Smooth muscle cell (in vitro differentiated cells): ENCODE measurements around the gene DIAPH3. TPM values are rescaled to one million over a fixed set of nuclear protein-coding genes. Genes with fewer than 3 reads are reported as not detected.

Experiments
- DNase-seq: peaks from one replicate; lab custom pipeline; 2025; ENCODE audit not compliant: unreplicated experiment; lab: John Stamatoyannopoulos, UW
- H2AFZ ChIP-seq: fragments of 200-600 bp; sonication (generic); 2 replicates; pipeline ENCODE4 v1.6.0; 2016; ENCODE audit warnings: antibody characterized with exemption, low read depth, mild to moderate bottlenecking
- H3F3A ChIP-seq: fragments of 200-600 bp; sonication (generic); 2 replicates; pipeline ENCODE4 v1.6.0; 2017; ENCODE audit warnings: antibody characterized with exemption, low read depth
- H3K27ac ChIP-seq: fragments of 200-600 bp; sonication (generic); 2 replicates; pipeline ENCODE4 v1.5.1; 2016; ENCODE audit warnings: low read depth, mild to moderate bottlenecking
- H3K27me3 ChIP-seq: fragments of 200-600 bp; sonication (generic); 2 replicates; pipeline ENCODE4 v1.6.1; 2016; ENCODE audit warnings: low read depth, mild to moderate bottlenecking
- H3K36me3 ChIP-seq: fragments of 200-600 bp; sonication (generic); 2 replicates; pipeline ENCODE4 v1.5.1; 2016; ENCODE audit warnings: low read depth
- H3K4me1 ChIP-seq: fragments of 200-600 bp; sonication (generic); 2 replicates; pipeline ENCODE4 v1.5.1; 2016; ENCODE audit warnings: low read depth
- H3K4me2 ChIP-seq: fragments of 200-600 bp; sonication (generic); 2 replicates; pipeline ENCODE4 v1.6.0; 2016; ENCODE audit warnings: mild to moderate bottlenecking
- H3K4me3 ChIP-seq: fragments of 200-600 bp; sonication (generic); 2 replicates; pipeline ENCODE4 v1.5.1; 2016; ENCODE audit warnings: mild to moderate bottlenecking
- H3K79me2 ChIP-seq: fragments of 200-600 bp; sonication (generic); 2 replicates; pipeline ENCODE4 v1.6.0; 2016; ENCODE audit warnings: low read depth, mild to moderate bottlenecking
- H3K9ac ChIP-seq: fragments of 200-600 bp; sonication (generic); 2 replicates; pipeline ENCODE4 v1.6.0; 2016; ENCODE audit warnings: low read depth
- H3K9me3 ChIP-seq: fragments of 200-600 bp; sonication (generic); replicated peaks from 2 replicates; pipeline ENCODE4 v1.5.1; 2016; ENCODE audit warnings: low read depth
- H4K20me1 ChIP-seq: fragments of 200-600 bp; sonication (generic); 2 replicates; pipeline ENCODE4 v1.6.0; 2016; ENCODE audit warnings: low read depth
- WGBS: methylation state at CpG from one replicate; pipeline ENCODE4 v1.1.7; 2016; ENCODE audit warnings: low lambda C conversion rate; 5-methylcytosine and 5-hydroxymethylcytosine counted together
- polyA plus RNA-seq: library from polyadenylated mRNA; unstranded; fragments of >200 nt; fragmentation: Nextera tagmentation; extraction: Ambion mirVana; gene quantifications from 2 replicates; pipeline ENCODE4 v1.2.1, GENCODE V29; 2016
- total RNA-seq: library from RNA; depleted of rRNA; stranded (reverse); fragments of >200 nt; gene quantifications from 2 replicates; pipeline ENCODE4 v1.2.3, GENCODE V29; 2014
- TF ChIP-seq, protein P1 (sequence below): fragments of 200-600 bp; sonication (generic); IDR thresholded peaks from 2 replicates; pipeline ENCODE4 v1.5.1; 2017; ENCODE audit warnings: borderline replicate concordance, mild to moderate bottlenecking, antibody characterized with exemption; ENCODE audit not compliant: insufficient read depth, poor library complexity, severe bottlenecking

DIAPH3 gene
- total and polyA plus RNA-seq, 2 experiments from 2014 or later: 6.8 to 9.5 TPM

DNA sequence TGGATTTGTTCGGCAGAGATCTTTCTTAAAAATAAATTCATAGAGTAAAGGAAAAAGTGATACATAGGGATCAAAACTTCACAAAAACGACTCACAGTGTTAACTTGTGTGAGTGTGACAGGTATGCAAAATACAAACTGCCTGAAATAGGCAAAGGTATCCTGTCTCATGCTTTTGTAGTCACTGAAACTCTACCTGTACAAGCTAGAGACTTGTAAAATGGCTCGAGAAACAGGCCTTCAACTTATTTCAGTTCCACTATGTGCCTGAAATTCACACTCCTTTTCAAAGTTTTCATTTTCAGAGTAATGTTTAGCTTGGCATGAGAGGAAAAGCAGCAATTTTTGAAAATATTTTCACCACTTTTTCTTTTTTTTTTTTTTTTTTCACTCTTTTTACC is 290.4 kb downstream of the DIAPH3 start:
- H3K4me1 ChIP-seq: no peaks in the 10 kb centered on the region
- H3K27me3 ChIP-seq: no peaks in the 10 kb centered on the region
- H3K4me3 ChIP-seq: no peak overlapping the region
- no peaks in the 10 kb centered on the region for H4K20me1 ChIP-seq
- no peaks in the 10 kb centered on the region for H3F3A ChIP-seq
- H3K27ac ChIP-seq: no peak overlapping the region
- H3K79me2 ChIP-seq: no peaks in the 10 kb centered on the region
- DNase-seq: no peak
- no peaks in the 10 kb centered on the region for H3K36me3 ChIP-seq
- TF ChIP-seq, protein P1, sequence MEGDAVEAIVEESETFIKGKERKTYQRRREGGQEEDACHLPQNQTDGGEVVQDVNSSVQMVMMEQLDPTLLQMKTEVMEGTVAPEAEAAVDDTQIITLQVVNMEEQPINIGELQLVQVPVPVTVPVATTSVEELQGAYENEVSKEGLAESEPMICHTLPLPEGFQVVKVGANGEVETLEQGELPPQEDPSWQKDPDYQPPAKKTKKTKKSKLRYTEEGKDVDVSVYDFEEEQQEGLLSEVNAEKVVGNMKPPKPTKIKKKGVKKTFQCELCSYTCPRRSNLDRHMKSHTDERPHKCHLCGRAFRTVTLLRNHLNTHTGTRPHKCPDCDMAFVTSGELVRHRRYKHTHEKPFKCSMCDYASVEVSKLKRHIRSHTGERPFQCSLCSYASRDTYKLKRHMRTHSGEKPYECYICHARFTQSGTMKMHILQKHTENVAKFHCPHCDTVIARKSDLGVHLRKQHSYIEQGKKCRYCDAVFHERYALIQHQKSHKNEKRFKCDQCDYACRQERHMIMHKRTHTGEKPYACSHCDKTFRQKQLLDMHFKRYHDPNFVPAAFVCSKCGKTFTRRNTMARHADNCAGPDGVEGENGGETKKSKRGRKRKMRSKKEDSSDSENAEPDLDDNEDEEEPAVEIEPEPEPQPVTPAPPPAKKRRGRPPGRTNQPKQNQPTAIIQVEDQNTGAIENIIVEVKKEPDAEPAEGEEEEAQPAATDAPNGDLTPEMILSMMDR: no peak
- H3K9ac ChIP-seq: no peak overlapping the region
- no peak overlapping the region for H2AFZ ChIP-seq
- no peak overlapping the region for H3K4me2 ChIP-seq
- WGBS: 84% methylated on average over 3 of the region's 3 CpGs
- H3K9me3 ChIP-seq: no peaks in the 10 kb centered on the region

DNA sequence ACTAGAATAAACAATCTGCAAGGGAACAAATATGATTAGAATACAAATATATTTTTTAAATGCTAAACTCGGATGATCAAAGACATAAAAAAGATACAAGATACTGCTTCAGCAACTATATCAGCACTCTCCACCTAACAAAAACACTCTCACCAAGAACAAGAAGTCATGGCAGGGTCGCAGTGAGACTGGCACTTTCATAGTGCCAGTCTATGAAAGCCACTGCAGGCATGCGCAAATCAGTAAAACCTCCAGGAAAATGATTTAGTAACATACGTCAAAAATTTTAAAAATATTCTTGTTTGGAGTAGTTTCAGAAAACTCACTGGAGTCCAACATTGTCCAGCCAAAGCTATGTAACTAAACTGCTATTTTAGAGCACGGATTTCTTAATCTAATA is 295.9 kb downstream of the DIAPH3 start:
- no peaks in the 10 kb centered on the region for H4K20me1 ChIP-seq
- no peak overlapping the region for H3K27ac ChIP-seq
- no peak overlapping the region for H2AFZ ChIP-seq
- H3K4me1 ChIP-seq: no peaks in the 10 kb centered on the region
- H3F3A ChIP-seq: no peaks in the 10 kb centered on the region
- no peaks in the 10 kb centered on the region for H3K9me3 ChIP-seq
- WGBS: 98% methylated on average over 5 of the region's 5 CpGs
- no peak overlapping the region for H3K4me2 ChIP-seq
- no peak overlapping the region for H3K9ac ChIP-seq
- no peaks in the 10 kb centered on the region for H3K79me2 ChIP-seq
- TF ChIP-seq, protein P1: no peak
- no peaks in the 10 kb centered on the region for H3K36me3 ChIP-seq
- no peak overlapping the region for H3K4me3 ChIP-seq
- DNase-seq: no peak
- no peaks in the 10 kb centered on the region for H3K27me3 ChIP-seq

DNA sequence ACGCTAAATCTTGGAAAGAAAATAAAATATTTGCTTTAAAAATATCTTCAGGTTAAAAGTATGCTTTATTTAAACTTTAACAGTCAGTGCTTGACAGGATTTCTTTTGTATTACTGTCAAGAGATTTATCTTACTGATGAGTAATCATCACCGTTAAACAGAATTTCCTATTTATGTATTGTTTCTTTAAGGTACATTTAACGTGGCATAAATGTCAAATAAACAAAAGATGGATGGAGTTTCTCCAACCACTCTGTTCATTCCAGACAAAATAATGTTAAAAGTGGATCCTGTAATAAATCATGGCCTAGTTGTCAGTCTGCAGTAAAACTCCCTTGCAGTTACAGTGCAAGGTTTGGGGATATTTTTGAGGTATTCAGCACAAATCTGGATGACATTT is 298.3 kb downstream of the DIAPH3 start:
- Histone ChIP-seq H3K27ac (no peak overlapping the region), H3K36me3 (no peaks in the 10 kb centered on the region), H2AFZ (no peak overlapping the region), H3K4me3 (no peak overlapping the region), H4K20me1 (no peaks in the 10 kb centered on the region), H3K9ac (no peak overlapping the region), H3K4me1 (no peaks in the 10 kb centered on the region), H3K27me3 (no peaks in the 10 kb centered on the region), H3F3A (no peaks in the 10 kb centered on the region), H3K4me2 (no peak overlapping the region), H3K9me3 (no peaks in the 10 kb centered on the region), H3K79me2 (no peaks in the 10 kb centered on the region)
- 23% methylated on average over 3 of the region's 3 CpGs for WGBS
- no peak for DNase-seq
- TF ChIP-seq, protein P1: no peak

DNA sequence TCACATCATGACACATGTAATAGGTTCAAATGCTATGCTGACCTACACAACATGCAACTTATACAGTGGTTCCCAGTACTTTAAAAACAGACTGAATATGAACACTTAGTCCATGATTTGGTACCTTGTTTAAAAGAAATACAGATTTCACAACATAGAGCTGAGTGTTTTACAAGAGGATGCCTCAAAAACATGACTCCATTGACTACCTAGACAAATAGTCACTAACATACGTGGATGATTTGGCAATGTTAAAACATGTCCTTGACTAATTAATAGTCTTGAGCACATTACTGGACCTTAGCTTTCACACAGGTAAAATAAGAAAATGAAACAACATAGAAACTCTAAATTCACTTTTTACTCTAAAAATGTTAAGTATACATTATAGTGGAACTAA is 300.1 kb downstream of the DIAPH3 start:
- no peak for DNase-seq
- TF ChIP-seq, protein P1: no peak
- 81% methylated on average over 1 of the region's 1 CpG for WGBS

More for the DNA sequence above, 300.1 kb downstream of the DIAPH3 start:
- Histone ChIP-seq H3K4me2 (no peak overlapping the region), H3K4me1 (no peaks in the 10 kb centered on the region), H3K4me3 (no peak overlapping the region), H3K79me2 (no peaks in the 10 kb centered on the region), H3K27me3 (no peaks in the 10 kb centered on the region), H2AFZ (no peak overlapping the region), H3K27ac (no peak overlapping the region), H3K36me3 (no peaks in the 10 kb centered on the region), H3F3A (no peaks in the 10 kb centered on the region), H3K9me3 (no peaks in the 10 kb centered on the region), H4K20me1 (no peaks in the 10 kb centered on the region), H3K9ac (no peak overlapping the region)
